SU-DHL-6 (cell line): ENCODE results near the gene SERPINH1.

Experiments used
- H2AFZ ChIP-seq: fragments of 200-600 bp; sonication (generic); 2 replicates; pipeline ENCODE4 v1.6.1; 2014; ENCODE audit warnings: low read depth, mild to moderate bottlenecking, moderate library complexity, mixed read lengths, antibody characterized with exemption, low read length; ENCODE audit not compliant: severe bottlenecking
- H3F3A ChIP-seq: fragments of 200-600 bp; shearing (Covaris generic); 2 replicates; pipeline ENCODE4 v1.6.0; 2016; ENCODE audit warnings: antibody characterized with exemption, mild to moderate bottlenecking; ENCODE audit not compliant: insufficient read depth
- H3K27ac ChIP-seq: fragments of 200-600 bp; sonication (generic); 2 replicates; pipeline ENCODE4 v1.5.1; 2016; ENCODE audit warnings: low read depth, mild to moderate bottlenecking, low read length, moderate library complexity, mixed read lengths
- H3K27me3 ChIP-seq: fragments of 200-600 bp; sonication (generic), shearing (Covaris generic); 2 replicates; pipeline ENCODE4 v1.6.0; 2014; ENCODE audit warnings: mild to moderate bottlenecking, low read length
- H3K36me3 ChIP-seq: fragments of 200-600 bp; sonication (generic); 2 replicates; pipeline ENCODE4 v1.6.1; 2014; ENCODE audit warnings: mild to moderate bottlenecking, low read length, mixed read lengths
- H3K4me2 ChIP-seq: fragments of 300-600, 200-600 bp; shearing (Covaris generic), sonication (generic); 2 replicates; pipeline ENCODE4 v1.6.0; 2014; ENCODE audit warnings: low read length, low read depth, mild to moderate bottlenecking; ENCODE audit not compliant: poor library complexity, severe bottlenecking
- H3K4me3 ChIP-seq: fragments of 200-600 bp; sonication (generic); 2 replicates; pipeline ENCODE4 v1.5.1; 2014; ENCODE audit warnings: antibody characterized with exemption, low read length, mild to moderate bottlenecking, mixed read lengths; ENCODE audit not compliant: insufficient read depth, poor library complexity, severe bottlenecking
- H3K79me2 ChIP-seq: fragments of 200-600 bp; sonication (generic); 2 replicates; pipeline ENCODE4 v1.6.1; 2014; ENCODE audit warnings: mild to moderate bottlenecking, low read length, moderate library complexity; ENCODE audit not compliant: insufficient read depth
- H3K9ac ChIP-seq: fragments of 200-600 bp; sonication (generic); 2 replicates; pipeline ENCODE4 v1.7.0; 2014; ENCODE audit warnings: mild to moderate bottlenecking, low read length
- H3K9me2 ChIP-seq: fragments of 200-600 bp; sonication (generic); replicated peaks from 2 replicates; pipeline ENCODE4 v1.6.1; 2014; ENCODE audit warnings: low read length; ENCODE audit not compliant: insufficient read depth
- H3K9me3 ChIP-seq: fragments of 200-600 bp; sonication (generic); 2 replicates; pipeline ENCODE4 v1.6.1; 2014; ENCODE audit warnings: low read length, mixed read lengths; ENCODE audit not compliant: insufficient read depth
- H4K20me1 ChIP-seq: fragments of 200-600 bp; sonication (generic); 2 replicates; pipeline ENCODE4 v1.6.1; 2014; ENCODE audit warnings: low read depth, mild to moderate bottlenecking, antibody characterized with exemption, low read length, moderate library complexity, mixed read lengths
- EZH2phosphoT487 ChIP-seq: fragments of 200-600 bp; sonication (generic), shearing (Covaris generic); conservative IDR thresholded peaks from 2 replicates; pipeline ENCODE4 v1.6.1; 2018; ENCODE audit warnings: mild to moderate bottlenecking, antibody characterized with exemption, low read length, moderate library complexity, mixed read lengths
- TF ChIP-seq, protein P1 (sequence below): fragments of 200-600 bp; sonication (generic); IDR thresholded peaks from one replicate; pipeline ENCODE4 v1.5.1; 2017; ENCODE audit warnings: antibody characterized with exemption, mild to moderate bottlenecking, low read length, moderate library complexity; ENCODE audit not compliant: insufficient read depth, poor library complexity, severe bottlenecking

Gene SERPINH1

GRCh38 chr11:75595429-75595828 lies 33.4 kb downstream of the SERPINH1 start:
- H3K27ac ChIP-seq, result no peak overlapping the region
- H3K9me3 ChIP-seq, result no peaks in the 10 kb centered on the region
- no peak overlapping the region for H3K4me2 ChIP-seq
- no peaks in the 10 kb centered on the region for H3K9me2 ChIP-seq
- no peaks in the 10 kb centered on the region for H4K20me1 ChIP-seq
- no peaks in the 10 kb centered on the region for H3K79me2 ChIP-seq
- TF ChIP-seq EZH2phosphoT487, result no peak
- TF ChIP-seq, protein P1, sequence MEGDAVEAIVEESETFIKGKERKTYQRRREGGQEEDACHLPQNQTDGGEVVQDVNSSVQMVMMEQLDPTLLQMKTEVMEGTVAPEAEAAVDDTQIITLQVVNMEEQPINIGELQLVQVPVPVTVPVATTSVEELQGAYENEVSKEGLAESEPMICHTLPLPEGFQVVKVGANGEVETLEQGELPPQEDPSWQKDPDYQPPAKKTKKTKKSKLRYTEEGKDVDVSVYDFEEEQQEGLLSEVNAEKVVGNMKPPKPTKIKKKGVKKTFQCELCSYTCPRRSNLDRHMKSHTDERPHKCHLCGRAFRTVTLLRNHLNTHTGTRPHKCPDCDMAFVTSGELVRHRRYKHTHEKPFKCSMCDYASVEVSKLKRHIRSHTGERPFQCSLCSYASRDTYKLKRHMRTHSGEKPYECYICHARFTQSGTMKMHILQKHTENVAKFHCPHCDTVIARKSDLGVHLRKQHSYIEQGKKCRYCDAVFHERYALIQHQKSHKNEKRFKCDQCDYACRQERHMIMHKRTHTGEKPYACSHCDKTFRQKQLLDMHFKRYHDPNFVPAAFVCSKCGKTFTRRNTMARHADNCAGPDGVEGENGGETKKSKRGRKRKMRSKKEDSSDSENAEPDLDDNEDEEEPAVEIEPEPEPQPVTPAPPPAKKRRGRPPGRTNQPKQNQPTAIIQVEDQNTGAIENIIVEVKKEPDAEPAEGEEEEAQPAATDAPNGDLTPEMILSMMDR, result no peak
- no peak overlapping the region for H3K9ac ChIP-seq
- H3K27me3 ChIP-seq, result no peaks in the 10 kb centered on the region
- H3K4me3 ChIP-seq, result no peak overlapping the region
- H2AFZ ChIP-seq, result no peak overlapping the region
- no peaks in the 10 kb centered on the region for H3K36me3 ChIP-seq
- no peaks in the 10 kb centered on the region for H3F3A ChIP-seq

DNA sequence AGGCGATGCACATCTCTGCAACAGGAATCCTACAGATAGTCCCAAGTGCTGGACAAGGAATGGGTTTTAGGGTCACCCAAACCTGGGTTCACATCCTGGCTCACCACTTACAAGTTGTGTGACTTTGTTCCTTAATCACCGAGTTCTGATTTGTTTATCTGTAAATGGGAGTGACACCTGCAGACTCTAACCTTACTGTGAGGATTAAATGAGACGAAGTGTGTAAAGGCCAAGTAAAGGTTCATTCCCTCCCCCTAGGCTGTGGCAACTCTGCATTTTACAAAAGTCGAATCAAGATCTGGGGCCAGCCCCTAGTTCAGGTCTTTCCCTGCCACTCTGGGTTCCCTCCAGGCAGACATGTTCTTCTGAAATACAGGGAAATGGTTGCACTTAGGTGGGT lies 34.9 kb downstream of the SERPINH1 start:
- Histone ChIP-seq H3K27ac (no peak overlapping the region), H3K9me3 (no peaks in the 10 kb centered on the region), H3K9ac (no peak overlapping the region), H3K27me3 (no peaks in the 10 kb centered on the region), H3K79me2 (no peaks in the 10 kb centered on the region), H3K36me3 (no peaks in the 10 kb centered on the region), H3K4me2 (no peak overlapping the region), H3F3A (no peaks in the 10 kb centered on the region), H3K4me3 (no peak overlapping the region), H2AFZ (no peak overlapping the region), H4K20me1 (no peaks in the 10 kb centered on the region), H3K9me2 (no peaks in the 10 kb centered on the region)
- TF ChIP-seq, protein P1, result no peak
- no peak for TF ChIP-seq EZH2phosphoT487

DNA sequence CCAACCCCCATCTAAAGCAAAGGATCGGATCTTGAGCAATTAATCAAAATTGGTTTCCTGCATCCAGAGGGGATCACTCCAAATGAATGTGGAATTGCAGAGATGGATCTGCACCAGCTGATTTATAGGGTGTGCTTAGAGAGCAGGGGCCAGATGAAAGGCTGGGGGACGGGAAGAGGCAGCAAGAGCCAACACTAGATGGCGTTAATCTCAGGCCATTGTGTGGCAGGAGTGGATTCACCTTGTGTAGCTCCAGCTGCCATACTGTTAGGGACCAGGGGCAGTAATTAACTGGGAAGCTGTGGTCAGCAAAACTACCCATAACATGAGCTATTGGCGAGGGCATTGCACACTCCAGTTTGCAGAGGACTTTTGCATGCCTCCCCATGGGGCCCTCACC lies 35.6 kb downstream of the SERPINH1 start:
- Histone ChIP-seq H2AFZ (no peak overlapping the region), H3F3A (no peaks in the 10 kb centered on the region), H3K9ac (no peak overlapping the region), H3K9me3 (no peaks in the 10 kb centered on the region), H3K9me2 (no peaks in the 10 kb centered on the region), H3K36me3 (no peaks in the 10 kb centered on the region), H3K4me2 (no peak overlapping the region), H4K20me1 (no peaks in the 10 kb centered on the region), H3K27me3 (no peaks in the 10 kb centered on the region), H3K4me3 (no peak overlapping the region), H3K79me2 (no peaks in the 10 kb centered on the region), H3K27ac (no peak overlapping the region)
- TF ChIP-seq, protein P1, result peak; percentile 72
- TF ChIP-seq EZH2phosphoT487, result no peak
